Measurements from ENCODE around the gene ERP27.

The ERP27 gene

GRCh38 chr12:14938301-14938700, at the start of gene ERP27:
ERP27 (minus strand) TSS chr12:14938537; CDS start chr12:14938508, 29 bp downstream.
- DNase-seq (ENCODE audit: low read depth): no peak

GRCh38 chr12:14988035-14988434, 49.7 kb upstream of the ERP27 start:
- DNase-seq (ENCODE audit: low read depth): no peak

- no peak for DNase-seq (ENCODE audit: low read depth)
These were observed 48.1 kb upstream of the ERP27 start for GRCh38 chr12:14986449-14986848.

GRCh38 chr12:14984766-14985285, 46.5 kb upstream of the ERP27 start:
- DNase-seq (ENCODE audit: low read depth): no peak

- DNase-seq (ENCODE audit: low read depth): no peak
These were observed 45.7 kb upstream of the ERP27 start for GRCh38 chr12:14984036-14984435.

GRCh38 chr12:14982991-14983390, 44.7 kb upstream of the ERP27 start:
- no peak for DNase-seq (ENCODE audit: low read depth)

- no peak for DNase-seq (ENCODE audit: low read depth)
These were observed 44.2 kb upstream of the ERP27 start for GRCh38 chr12:14982562-14982961.

GRCh38 chr12:14981049-14981448, 42.7 kb upstream of the ERP27 start:
- no peak for DNase-seq (ENCODE audit: low read depth)

- no peak for DNase-seq (ENCODE audit: low read depth)
These were observed 41.1 kb upstream of the ERP27 start for GRCh38 chr12:14979468-14979867.

GRCh38 chr12:14976658-14977057, 38.3 kb upstream of the ERP27 start:
- DNase-seq (ENCODE audit: low read depth): no peak

GRCh38 chr12:14975457-14975856, 37.1 kb upstream of the ERP27 start:
- no peak for DNase-seq (ENCODE audit: low read depth)

- DNase-seq (ENCODE audit: low read depth): no peak
These were observed 36.3 kb upstream of the ERP27 start for GRCh38 chr12:14974633-14975032.

GRCh38 chr12:14972816-14973215, 34.5 kb upstream of the ERP27 start, which contains the start of gene PDE6H:
PDE6H (plus strand) TSS chr12:14973042; CDS start chr12:14978013, 4,971 bp downstream.
- DNase-seq (ENCODE audit: low read depth): no peak

- DNase-seq (ENCODE audit: low read depth): no peak
These were observed 32.1 kb upstream of the ERP27 start for GRCh38 chr12:14970473-14970872.

GRCh38 chr12:14968478-14968877, 30.1 kb upstream of the ERP27 start:
- DNase-seq (ENCODE audit: low read depth): no peak

- DNase-seq (ENCODE audit: low read depth): no peak
These were observed 26.9 kb upstream of the ERP27 start for GRCh38 chr12:14965221-14965620.

GRCh38 chr12:14964406-14964805, 26.1 kb upstream of the ERP27 start:
- DNase-seq (ENCODE audit: low read depth): no peak

GRCh38 chr12:14963520-14963919, 25.2 kb upstream of the ERP27 start:
- no peak for DNase-seq (ENCODE audit: low read depth)

- DNase-seq (ENCODE audit: low read depth): no peak
These were observed 24.5 kb upstream of the ERP27 start for GRCh38 chr12:14962797-14963196.

GRCh38 chr12:14962153-14962539, 23.8 kb upstream of the ERP27 start:
- no peak for DNase-seq (ENCODE audit: low read depth)

GRCh38 chr12:14961466-14962152, 23.3 kb upstream of the ERP27 start, which contains the start of gene ARHGDIB:
ARHGDIB (minus strand) TSS chr12:14961601; CDS start chr12:14950712, 10,889 bp downstream.
- peak; percentile 48 for DNase-seq (ENCODE audit: low read depth)

- DNase-seq (ENCODE audit: low read depth): peak; percentile 74
These were observed 22.5 kb upstream of the ERP27 start for GRCh38 chr12:14960548-14961465.

Data from ELR (cell line).